Measurements from ENCODE around the gene NYAP2. TPM values are rescaled to one million over a fixed set of nuclear protein-coding genes. Genes with fewer than 3 reads are reported as not detected.

The NYAP2 gene
- total and polyA plus RNA-seq, 2 donors (not counting 1 experiment from before 2014, with no cell fraction given) = not detected

DNA sequence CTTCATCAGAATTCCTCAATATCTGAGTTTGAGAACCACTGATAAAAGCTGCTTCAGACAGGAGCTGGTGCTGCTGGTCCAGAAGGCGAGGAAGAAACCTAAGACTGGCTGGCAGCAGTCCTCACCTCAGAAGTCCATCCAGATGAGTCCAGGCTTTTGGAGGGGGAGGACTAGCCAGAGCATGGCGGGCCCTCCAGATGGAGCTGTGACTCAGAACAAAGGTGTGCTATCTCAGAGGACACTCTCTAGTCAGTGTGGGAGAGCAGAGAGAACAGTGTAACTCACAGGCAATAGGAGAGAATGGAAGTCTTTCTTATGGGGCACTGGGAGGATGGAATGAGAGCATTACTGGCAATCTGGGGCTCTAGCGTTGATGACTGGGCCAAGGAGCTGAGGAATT is 191.4 kb downstream of the NYAP2 start:
- Histone ChIP-seq H2AFZ (ENCODE audit: low read length) (no peak overlapping the region), H3K4me1 (ENCODE audit: control insufficient read depth, extremely low read depth, insufficient read depth, low read length) (no peaks in the 10 kb centered on the region), H3K4me3 (replicated peaks in 1 of 4; ENCODE audit: control extremely low read depth in 1 of 4, insufficient read depth in 1 of 4, low read depth in 3 of 4, low read length in 4 of 4) (no peak overlapping the region), H3K4me2 (ENCODE audit: extremely low read depth, insufficient read depth, low read length) (no peak overlapping the region), H3K9me3 (ENCODE audit: control insufficient read depth, insufficient read depth, low read depth, low read length) (no peaks in the 10 kb centered on the region), H3K27ac (ENCODE audit: insufficient read depth, low read length) (no peak overlapping the region), H3K27me3 (ENCODE audit: control insufficient read depth, insufficient read depth, low read length) (no peaks in the 10 kb centered on the region), H4K20me1 (ENCODE audit: control insufficient read depth, extremely low read depth, insufficient read depth, low read length) (no peaks in the 10 kb centered on the region), H3K9ac (ENCODE audit: insufficient read depth, low read length) (no peak overlapping the region), H3K36me3 (ENCODE audit: control insufficient read depth, insufficient read depth, low read length) (no peaks in the 10 kb centered on the region), H3K79me2 (ENCODE audit: control insufficient read depth, insufficient read depth, low read length) (no peaks in the 10 kb centered on the region)
- TF ChIP-seq, protein P1, sequence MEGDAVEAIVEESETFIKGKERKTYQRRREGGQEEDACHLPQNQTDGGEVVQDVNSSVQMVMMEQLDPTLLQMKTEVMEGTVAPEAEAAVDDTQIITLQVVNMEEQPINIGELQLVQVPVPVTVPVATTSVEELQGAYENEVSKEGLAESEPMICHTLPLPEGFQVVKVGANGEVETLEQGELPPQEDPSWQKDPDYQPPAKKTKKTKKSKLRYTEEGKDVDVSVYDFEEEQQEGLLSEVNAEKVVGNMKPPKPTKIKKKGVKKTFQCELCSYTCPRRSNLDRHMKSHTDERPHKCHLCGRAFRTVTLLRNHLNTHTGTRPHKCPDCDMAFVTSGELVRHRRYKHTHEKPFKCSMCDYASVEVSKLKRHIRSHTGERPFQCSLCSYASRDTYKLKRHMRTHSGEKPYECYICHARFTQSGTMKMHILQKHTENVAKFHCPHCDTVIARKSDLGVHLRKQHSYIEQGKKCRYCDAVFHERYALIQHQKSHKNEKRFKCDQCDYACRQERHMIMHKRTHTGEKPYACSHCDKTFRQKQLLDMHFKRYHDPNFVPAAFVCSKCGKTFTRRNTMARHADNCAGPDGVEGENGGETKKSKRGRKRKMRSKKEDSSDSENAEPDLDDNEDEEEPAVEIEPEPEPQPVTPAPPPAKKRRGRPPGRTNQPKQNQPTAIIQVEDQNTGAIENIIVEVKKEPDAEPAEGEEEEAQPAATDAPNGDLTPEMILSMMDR (conservative IDR thresholded peaks at IDR 0.05 in 1 of 2, IDR thresholded peaks at IDR 0.05 in 1 of 2; ENCODE audit: low read depth in 1 of 2, low read length in 2 of 2) = no peak
- TF ChIP-seq EZH2 (IDR thresholded peaks at IDR 0.05; ENCODE audit: low read length, missing control alignments) = no peak
- DNase-seq (ENCODE audit: low read depth in 2 of 2) = no peak

DNA sequence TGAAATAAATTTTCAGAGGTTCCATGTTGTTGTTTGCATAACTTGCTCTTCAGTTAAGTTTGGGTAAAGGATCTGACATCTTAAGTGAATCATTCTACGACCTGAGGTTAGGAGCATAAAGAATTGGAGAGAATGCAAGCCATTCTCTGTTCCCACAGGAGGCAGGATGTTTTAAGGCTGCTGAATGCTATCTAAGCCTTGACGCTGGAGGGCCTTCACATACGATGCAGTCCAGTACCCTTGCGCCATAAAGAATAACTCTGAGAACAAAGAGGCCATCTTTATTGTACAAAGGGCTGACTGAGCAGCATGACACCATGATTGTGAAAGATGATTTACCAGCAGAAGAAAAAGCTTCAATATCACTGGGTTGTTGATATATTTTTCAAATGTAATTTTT is 198.4 kb downstream of the NYAP2 start:
- Histone ChIP-seq H3K9me3 (ENCODE audit: control insufficient read depth, insufficient read depth, low read depth, low read length) (no peaks in the 10 kb centered on the region), H3K27me3 (ENCODE audit: control insufficient read depth, insufficient read depth, low read length) (no peaks in the 10 kb centered on the region), H3K4me3 (replicated peaks in 1 of 4; ENCODE audit: control extremely low read depth in 1 of 4, insufficient read depth in 1 of 4, low read depth in 3 of 4, low read length in 4 of 4) (no peak overlapping the region), H4K20me1 (ENCODE audit: control insufficient read depth, extremely low read depth, insufficient read depth, low read length) (no peaks in the 10 kb centered on the region), H3K27ac (ENCODE audit: insufficient read depth, low read length) (no peak overlapping the region), H3K79me2 (ENCODE audit: control insufficient read depth, insufficient read depth, low read length) (no peaks in the 10 kb centered on the region), H2AFZ (ENCODE audit: low read length) (no peak overlapping the region), H3K4me2 (ENCODE audit: extremely low read depth, insufficient read depth, low read length) (no peak overlapping the region), H3K36me3 (ENCODE audit: control insufficient read depth, insufficient read depth, low read length) (no peaks in the 10 kb centered on the region), H3K4me1 (ENCODE audit: control insufficient read depth, extremely low read depth, insufficient read depth, low read length) (no peaks in the 10 kb centered on the region), H3K9ac (ENCODE audit: insufficient read depth, low read length) (no peak overlapping the region)
- TF ChIP-seq EZH2 (IDR thresholded peaks at IDR 0.05; ENCODE audit: low read length, missing control alignments) = no peak
- TF ChIP-seq, protein P1 (conservative IDR thresholded peaks at IDR 0.05 in 1 of 2, IDR thresholded peaks at IDR 0.05 in 1 of 2; ENCODE audit: low read depth in 1 of 2, low read length in 2 of 2) = no peak
- peak in 1 of 2 donors; percentile 72 for DNase-seq (ENCODE audit: low read depth in 2 of 2)

DNA sequence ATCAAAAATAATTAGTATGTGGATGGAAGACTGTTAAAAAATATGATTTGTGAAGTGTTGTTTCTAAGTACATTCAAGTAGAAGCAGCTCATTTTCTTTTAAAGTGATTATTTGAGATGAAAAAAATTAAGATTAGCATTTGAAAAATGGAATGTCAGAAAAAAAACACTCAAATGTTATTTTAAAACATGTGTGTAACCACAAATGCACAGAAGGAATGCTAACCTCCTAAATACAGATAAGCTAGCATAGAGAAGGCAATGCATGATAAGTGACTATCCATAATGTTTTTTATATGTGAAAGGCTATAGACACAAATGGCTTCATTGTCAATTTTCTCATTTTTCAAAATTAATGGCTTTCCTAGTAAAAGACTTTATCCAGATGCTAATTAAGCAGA is 198.9 kb downstream of the NYAP2 start:
- peak in 1 of 2 donors; percentile 66 for DNase-seq (ENCODE audit: low read depth in 2 of 2)
- no peak overlapping the region for H2AFZ ChIP-seq (ENCODE audit: low read length)
- TF ChIP-seq, protein P1 (conservative IDR thresholded peaks at IDR 0.05 in 1 of 2, IDR thresholded peaks at IDR 0.05 in 1 of 2; ENCODE audit: low read depth in 1 of 2, low read length in 2 of 2) = no peak

More for the DNA sequence above, 198.9 kb downstream of the NYAP2 start:
- Histone ChIP-seq H3K9me3 (ENCODE audit: control insufficient read depth, insufficient read depth, low read depth, low read length) (no peaks in the 10 kb centered on the region), H3K4me2 (ENCODE audit: extremely low read depth, insufficient read depth, low read length) (no peak overlapping the region), H4K20me1 (ENCODE audit: control insufficient read depth, extremely low read depth, insufficient read depth, low read length) (no peaks in the 10 kb centered on the region), H3K79me2 (ENCODE audit: control insufficient read depth, insufficient read depth, low read length) (no peaks in the 10 kb centered on the region), H3K9ac (ENCODE audit: insufficient read depth, low read length) (no peak overlapping the region), H3K27ac (ENCODE audit: insufficient read depth, low read length) (no peak overlapping the region), H3K4me1 (ENCODE audit: control insufficient read depth, extremely low read depth, insufficient read depth, low read length) (no peaks in the 10 kb centered on the region), H3K27me3 (ENCODE audit: control insufficient read depth, insufficient read depth, low read length) (no peaks in the 10 kb centered on the region), H3K36me3 (ENCODE audit: control insufficient read depth, insufficient read depth, low read length) (no peaks in the 10 kb centered on the region), H3K4me3 (replicated peaks in 1 of 4; ENCODE audit: control extremely low read depth in 1 of 4, insufficient read depth in 1 of 4, low read depth in 3 of 4, low read length in 4 of 4) (no peak overlapping the region)
